ENCODE results near the gene HIVEP1. TPM values are rescaled to one million over a fixed set of nuclear protein-coding genes. Genes with fewer than 3 reads are reported as not detected.
A peak's percentile ranks its signal among the peaks of the same experiment; 100 is the strongest.

HIVEP1 gene
- total RNA-seq, 1 experiment from 2014 or later = 17.9 TPM

DNA sequence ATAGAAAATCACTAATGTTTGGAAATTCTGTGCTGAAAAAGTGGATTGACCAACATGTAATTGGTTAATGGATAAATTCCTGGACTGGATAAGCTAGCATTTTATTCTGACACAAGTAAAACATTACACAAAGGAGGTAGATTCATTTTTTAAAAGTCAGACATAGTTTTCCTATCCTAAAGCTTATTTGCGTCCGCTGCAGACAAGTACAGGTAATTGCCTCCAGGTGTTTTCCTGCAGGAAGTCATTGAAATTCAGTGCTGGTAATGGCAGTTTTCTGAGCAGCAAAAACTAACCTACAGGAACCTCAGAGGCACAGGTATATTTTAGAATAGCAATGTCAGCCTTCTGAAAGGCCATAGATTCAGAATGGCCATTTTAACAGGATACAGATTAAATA lies 20.0 kb upstream of the HIVEP1 start:
- no peak for DNase-seq (ENCODE audit: low read depth)

DNA sequence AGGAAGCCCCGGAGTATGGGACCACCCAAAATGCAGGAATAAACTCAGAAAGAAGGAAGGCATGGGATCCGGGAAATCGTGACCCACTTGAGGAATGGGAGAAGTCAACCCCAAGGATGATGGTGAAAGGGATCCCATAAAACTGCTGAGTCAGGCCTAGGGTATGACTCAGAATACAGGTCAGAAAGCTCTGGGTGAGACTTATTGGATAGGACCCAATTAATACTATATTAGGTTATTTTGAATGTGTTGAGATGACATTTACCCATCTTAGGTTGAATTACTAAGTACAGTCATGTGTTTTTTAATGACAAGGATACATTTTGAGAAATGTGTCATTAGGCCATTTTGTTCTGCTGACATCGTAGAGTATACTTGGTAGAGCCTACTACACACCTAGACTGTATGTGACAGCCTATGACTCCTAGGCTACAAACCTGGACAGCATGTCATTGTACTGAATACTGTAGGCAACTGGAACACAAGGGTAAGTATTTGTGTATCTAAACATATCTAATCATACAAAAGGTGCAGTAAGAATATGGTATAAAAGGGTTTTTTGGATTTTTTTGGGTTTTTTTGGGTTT lies 17.1 kb upstream of the HIVEP1 start:
- DNase-seq (ENCODE audit: low read depth) = peak; percentile 25

DNA sequence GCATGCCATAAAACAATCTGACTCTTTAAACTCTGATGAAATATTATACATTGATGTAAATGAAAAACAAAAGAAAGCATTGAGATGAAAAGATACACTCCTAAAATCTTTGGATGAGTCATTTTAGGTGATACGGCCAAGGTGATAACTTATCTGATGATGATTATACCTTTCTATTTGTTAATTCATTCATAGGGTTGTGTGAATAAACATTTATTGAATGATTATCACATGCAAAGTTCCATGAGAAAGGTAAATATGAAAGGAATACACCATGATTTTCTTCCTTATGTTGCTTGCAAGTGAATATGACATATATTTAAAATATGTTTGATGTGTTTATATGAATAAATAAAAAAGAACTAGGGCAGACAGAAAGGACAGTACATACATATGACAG lies 15.4 kb upstream of the HIVEP1 start:
- no peak for DNase-seq (ENCODE audit: low read depth)

DNA sequence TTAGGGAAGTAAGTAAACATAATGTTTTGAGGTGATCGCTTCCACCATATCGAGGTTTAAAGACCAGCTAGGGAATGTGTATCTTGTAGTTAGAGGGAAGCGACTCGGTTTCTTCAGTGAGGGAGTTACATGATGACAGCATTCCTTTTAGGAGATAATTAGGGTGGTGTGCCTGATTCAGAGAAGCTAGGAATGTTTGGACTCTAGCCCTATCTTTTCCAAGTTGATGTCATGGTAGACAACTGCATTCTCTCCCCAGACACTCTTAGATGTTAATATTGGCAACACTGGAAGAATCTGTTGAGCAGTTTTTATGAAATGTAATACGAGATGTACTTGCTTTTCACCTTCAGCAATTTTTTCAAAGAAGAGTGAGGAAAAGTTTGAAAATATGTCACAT lies 12.9 kb upstream of the HIVEP1 start:
- no peak for DNase-seq (ENCODE audit: low read depth)

GRCh38 chr6:12000174-12000573 lies 11.9 kb upstream of the HIVEP1 start:
- DNase-seq (ENCODE audit: low read depth) = no peak

DNA sequence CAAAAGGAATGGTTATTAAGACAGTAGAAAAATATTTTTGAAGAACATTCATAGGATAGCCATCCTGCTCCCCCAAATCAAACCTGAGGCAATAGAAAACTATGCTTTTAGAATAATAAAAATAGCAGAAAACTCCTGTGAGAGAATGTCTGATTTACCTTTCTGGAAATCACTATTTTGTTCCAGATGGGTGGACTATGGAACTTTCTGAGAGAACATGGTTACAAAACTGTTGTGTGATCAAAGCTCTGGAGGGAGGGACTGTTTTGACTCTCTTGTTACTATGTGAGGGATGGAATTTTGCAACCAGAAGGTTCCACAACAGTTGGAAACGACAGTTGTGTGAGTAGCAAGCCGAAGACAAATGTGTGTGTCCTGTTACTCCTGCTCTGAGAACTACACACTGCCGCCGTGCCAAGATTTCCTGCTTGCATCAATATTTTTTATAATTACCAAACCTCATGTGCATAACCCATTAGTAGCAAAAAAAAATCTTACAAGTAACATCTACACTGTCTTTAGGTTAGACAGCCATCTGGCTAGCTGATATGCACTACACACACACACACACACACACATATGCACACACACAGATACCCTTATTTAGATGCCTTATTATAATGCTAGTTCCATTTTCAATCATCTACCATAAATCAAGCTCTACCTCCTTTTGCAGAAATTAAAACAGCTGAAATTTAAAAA lies 11.0 kb upstream of the HIVEP1 start:
- DNase-seq (ENCODE audit: low read depth) = no peak

DNA sequence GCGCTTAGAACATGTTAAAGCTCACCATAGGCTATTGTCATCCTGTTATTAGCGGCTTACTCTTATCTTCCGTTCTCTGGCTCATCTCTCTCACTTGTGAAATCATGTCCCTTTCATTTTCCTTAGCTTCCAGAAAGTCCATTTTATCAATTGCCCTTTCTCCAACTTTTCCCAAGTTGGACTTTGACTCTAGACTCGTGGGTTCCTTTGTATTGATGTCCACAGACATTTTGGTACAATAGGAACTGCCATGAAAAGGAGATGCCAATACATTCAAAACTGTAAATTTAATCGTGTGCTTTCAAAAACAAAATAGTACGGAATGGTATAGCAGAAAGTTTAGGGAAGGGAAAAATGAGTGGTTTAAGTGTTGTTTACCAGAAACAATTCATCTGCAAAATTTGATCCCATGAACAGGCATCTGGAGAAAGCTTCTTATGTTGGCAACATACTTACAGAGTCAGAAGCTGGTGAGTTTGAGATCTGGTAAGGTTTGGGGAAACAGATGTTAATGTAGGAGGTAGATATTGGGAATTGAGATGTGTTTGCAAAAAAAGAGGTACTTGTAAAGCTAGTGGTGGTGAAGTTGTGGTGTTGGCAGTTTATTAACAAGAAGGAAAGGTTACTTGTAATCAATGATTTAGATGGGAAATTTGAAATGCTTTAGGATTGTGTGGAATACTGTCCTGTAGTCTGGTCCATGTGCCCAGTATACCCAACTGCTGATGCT lies 10.2 kb upstream of the HIVEP1 start:
- DNase-seq (ENCODE audit: low read depth) = no peak

- no peak for DNase-seq (ENCODE audit: low read depth)
These were observed 4.6 kb upstream of the HIVEP1 start for GRCh38 chr6:12007473-12007872.

GRCh38 chr6:12007887-12008286 lies 4.2 kb upstream of the HIVEP1 start:
- no peak for DNase-seq (ENCODE audit: low read depth)

DNA sequence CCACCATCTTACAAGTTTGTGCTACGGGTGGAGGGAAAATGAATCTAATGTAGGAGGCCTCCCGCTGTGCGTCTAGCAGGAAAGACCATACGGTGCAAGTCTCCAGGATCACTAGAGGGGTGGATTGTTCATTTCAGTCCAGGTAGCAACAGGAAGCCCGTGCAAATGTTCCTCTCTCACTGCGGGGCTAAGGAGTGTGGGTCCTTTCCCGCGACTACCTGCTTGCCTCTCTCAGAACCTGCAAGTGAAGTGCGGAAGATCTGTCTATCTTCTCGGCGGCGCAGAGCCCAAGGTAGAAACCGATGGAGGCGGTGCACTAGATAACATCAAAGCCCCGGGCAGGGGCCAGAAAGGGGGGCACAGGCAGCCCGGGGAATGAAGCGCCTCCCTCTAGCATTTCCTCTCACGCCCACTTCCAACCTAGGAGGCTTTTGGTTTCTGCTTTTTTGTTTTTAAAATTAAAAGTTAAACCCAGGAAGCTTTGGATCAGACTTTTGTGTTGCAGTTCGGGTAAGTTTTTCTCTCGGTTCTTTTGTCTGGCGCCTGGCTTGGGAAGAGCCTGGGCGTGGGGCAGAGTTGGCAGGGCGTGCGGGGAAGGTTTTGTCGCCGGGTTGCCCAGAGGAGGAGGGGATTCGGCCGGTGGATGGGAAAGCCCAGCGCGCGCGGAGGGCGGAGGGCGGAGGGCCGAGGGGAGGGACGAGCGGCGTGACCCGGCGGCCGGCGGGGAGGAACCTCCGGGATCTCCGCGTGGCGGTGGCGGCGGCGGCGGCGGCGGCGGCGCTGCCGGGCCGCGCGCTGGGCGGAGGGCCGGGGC lies 3.5 kb upstream of the HIVEP1 start:
- DNase-seq (ENCODE audit: low read depth) = peak; percentile 82

DNA sequence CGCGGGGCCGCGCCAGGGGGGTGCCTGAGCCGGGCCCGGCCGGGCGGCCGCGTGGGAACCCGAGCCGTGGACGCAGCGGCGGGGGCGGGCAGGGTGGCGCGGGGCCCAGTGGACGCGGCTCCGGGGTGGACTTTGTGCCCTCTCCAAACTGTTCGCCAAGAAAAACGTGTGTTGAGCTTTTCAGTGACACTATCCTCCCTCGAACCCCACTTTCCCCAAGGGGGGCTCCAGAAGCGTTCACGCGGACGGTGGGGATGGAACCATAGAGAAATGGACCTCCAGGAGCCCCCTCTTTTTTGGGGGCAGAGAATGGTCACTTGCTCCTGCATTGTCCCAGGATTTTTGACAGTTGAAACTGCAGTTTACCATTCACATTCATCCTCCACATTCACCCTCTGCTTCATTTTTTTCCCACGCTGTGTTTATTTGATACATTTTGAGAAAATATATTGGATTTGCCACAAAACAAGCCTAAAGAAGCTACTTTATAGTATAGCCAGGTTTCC lies 2.9 kb upstream of the HIVEP1 start:
- no peak for DNase-seq (ENCODE audit: low read depth)

- DNase-seq (ENCODE audit: low read depth) = peak; percentile 67
These were observed 2.1 kb upstream of the HIVEP1 start for GRCh38 chr6:12009876-12010634.

- peak; percentile 83 for DNase-seq (ENCODE audit: low read depth)
These were observed 1.4 kb upstream of the HIVEP1 start for GRCh38 chr6:12010635-12011275.

- peak; percentile 98 for DNase-seq (ENCODE audit: low read depth)
These were observed 655 bp upstream of the HIVEP1 start for GRCh38 chr6:12011276-12012037.

DNA sequence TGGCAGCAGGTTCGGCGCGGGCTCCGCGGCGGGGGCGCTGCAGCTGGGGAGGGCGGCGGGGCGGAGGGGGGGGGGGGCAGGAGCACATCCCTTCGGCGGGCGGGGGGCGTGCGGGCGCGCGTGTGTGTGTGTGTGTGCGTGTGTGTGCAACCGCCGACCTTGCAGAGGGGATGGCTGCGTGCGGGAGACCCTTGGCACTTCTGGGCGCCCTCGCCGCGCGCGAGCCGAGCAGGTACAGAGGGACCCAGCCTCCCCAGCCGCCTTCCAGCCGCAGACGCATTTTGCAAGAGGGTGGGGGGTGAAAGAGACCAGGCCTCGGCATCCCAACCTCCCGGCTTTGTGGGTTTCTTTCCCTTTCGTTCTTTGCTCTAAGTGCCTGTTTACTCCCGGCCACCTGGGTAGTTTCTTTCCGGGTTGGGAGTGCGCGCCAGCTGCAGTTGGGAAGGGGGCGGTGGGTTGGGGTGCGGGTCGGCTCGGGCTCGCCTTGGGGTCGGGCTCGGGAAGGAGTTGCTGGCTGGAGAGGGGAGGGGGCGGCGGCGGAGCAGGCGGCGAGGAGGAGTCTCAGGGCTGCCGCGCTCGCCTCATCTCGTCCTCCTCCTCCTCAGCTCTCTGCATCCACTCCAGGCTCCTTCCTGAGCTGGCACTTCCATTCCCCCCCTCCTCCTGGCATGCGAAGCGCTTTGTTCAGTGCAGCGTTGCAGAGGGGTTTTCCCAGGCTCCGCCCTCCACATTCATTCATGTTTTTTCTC lies 620 bp downstream of the HIVEP1 start:
- peak; percentile 92 for DNase-seq (ENCODE audit: low read depth)

DNA sequence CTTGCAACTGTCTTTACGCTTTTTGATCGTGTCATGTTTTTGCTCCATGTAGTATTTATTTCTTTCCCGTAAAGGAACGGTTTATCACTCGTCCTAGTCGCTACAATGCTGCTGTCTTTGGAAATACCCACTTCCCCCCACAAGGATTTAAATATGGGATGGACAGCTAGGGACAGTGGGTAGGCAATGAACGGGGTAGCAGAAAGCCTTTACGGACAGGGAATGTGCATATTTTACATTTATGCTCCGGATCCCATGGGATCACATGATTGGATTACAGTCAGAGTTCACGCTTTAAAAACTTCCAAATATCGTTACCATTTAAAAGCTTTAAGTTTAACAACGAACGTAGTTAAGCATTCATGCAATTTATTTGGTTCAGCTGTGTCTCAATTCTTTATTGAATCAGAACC lies 1.2 kb downstream of the HIVEP1 start:
- DNase-seq (ENCODE audit: low read depth) = no peak

DNA sequence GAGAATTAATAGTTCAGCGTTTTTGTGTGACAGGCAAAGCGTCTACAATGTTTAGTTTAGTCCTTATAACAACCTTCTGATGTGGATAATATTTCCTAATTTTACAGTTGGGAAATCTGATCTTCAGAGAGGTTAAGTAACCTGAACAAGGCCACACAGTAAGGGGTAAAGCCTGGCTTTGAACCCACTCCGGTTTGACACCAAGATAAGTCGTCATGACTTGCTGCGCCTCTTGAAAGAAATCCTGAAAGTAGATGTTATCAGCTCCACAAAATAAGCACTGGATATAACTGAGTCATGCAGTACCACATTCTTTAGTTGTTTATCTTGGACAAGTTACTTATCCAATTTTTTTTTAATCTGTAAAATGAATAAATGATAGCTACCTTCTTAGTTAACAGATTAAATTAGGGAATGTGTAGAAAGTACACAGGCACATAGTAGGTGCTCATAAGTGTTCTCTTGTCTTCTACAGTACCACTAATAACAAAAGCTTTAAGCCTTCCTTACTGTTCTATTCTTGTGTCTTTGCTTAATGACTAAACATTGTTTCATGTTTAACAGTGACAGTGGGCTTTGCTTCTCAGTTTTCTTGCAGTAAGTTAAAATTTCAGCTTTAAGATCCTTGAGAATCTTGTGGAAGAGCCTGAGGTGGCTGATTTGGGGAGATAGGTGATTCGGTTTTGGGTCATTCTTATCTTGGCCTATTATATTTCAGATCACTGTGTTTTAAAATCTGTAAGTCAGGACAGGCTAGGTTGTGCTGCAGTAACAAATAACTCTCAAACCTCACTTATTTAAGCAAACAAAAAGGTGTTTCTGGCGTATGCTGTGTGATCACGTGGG lies 2.1 kb downstream of the HIVEP1 start:
- DNase-seq (ENCODE audit: low read depth) = peak; percentile 87

- DNase-seq (ENCODE audit: low read depth) = no peak
These were observed 2.7 kb downstream of the HIVEP1 start for GRCh38 chr6:12014873-12015149.

GRCh38 chr6:12017263-12017662 lies 5.2 kb downstream of the HIVEP1 start:
- no peak for DNase-seq (ENCODE audit: low read depth)

Measured in RPMI7951 (cell line).